Osteocyte (in vitro differentiated cells): ENCODE data around the gene SPATC1L. TPM values are rescaled to one million over a fixed set of nuclear protein-coding genes. Genes with fewer than 3 reads are reported as not detected.
A peak's percentile ranks its signal among the peaks of the same experiment; 100 is the strongest.
"Not testable (repeated sequence)": the region's sequence is repeated elsewhere in the genome, so short reads cannot be mapped to it uniquely, and the experiment has no call there.

Source experiments
- DNase-seq: peaks from one replicate; pipeline ENCODE4 v3.0.0; 2021; ENCODE audit warnings: mixed read lengths; ENCODE audit not compliant: unreplicated experiment; ENCODE audit errors: extremely low spot score
- H3K27ac Mint-ChIP-seq: one replicate; pipeline ENCODE4 v1.8.0; 2021; ENCODE audit warnings: mild to moderate bottlenecking, mixed read lengths; ENCODE audit not compliant: unreplicated experiment
- H3K27me3 Mint-ChIP-seq: one replicate; pipeline ENCODE4 v1.8.0; 2021; ENCODE audit warnings: mixed read lengths; ENCODE audit not compliant: unreplicated experiment
- H3K36me3 Mint-ChIP-seq: one replicate; pipeline ENCODE4 v1.8.0; 2021; ENCODE audit warnings: mixed read lengths; ENCODE audit not compliant: unreplicated experiment
- H3K4me1 Mint-ChIP-seq: one replicate; pipeline ENCODE4 v1.8.0; 2021; ENCODE audit warnings: mixed read lengths; ENCODE audit not compliant: unreplicated experiment
- H3K4me3 Mint-ChIP-seq: one replicate; pipeline ENCODE4 v1.8.0; 2021; ENCODE audit warnings: mild to moderate bottlenecking, moderate library complexity, mixed read lengths; ENCODE audit not compliant: unreplicated experiment
- H3K9me3 Mint-ChIP-seq: one replicate; pipeline ENCODE4 v1.8.0; 2021; ENCODE audit warnings: mixed read lengths; ENCODE audit not compliant: unreplicated experiment
- total RNA-seq: library from RNA; stranded (reverse); gene quantifications from 2 replicates; pipeline ENCODE4 v1.2.1, GENCODE V29; 2021
- TF ChIP-seq, protein P1 (sequence below): fragments of 200-600 bp; sonication (generic); IDR thresholded peaks from 2 replicates; pipeline ENCODE4 v1.5.0; 2021; ENCODE audit warnings: antibody characterized with exemption, mild to moderate bottlenecking, moderate library complexity

The SPATC1L gene
- total RNA-seq, 1 donor from 2014 or later: 18.9 TPM

DNA sequence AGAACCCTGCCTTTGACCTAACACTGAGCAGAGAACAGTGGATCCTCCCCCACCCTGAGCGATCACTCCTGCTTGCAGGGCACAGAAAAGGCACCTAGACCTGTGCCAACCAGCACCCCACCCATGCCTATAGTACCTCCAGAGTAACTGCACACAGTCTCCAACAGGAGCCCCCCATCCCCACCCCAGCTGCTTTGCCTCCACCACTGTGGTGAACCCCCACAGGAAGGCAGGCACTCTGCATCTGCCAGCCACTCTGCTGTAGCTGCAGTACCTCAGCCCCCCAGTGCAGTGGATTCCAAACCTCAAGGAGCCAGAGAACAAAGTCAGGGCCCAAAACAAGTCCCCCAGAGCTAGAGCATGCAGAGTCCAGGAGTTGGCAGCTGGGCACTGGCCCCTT lies 10.7 kb downstream of the SPATC1L start:
- Mint-ChIP-seq H3K9me3 (peaks cover 28% of the 10 kb centered on the region), H3K27me3 (peaks cover 2% of the 10 kb centered on the region), H3K4me3 (no peak overlapping the region), H3K36me3 (peaks cover 14% of the 10 kb centered on the region), H3K4me1 (no peaks in the 10 kb centered on the region), H3K27ac (no peak overlapping the region)
- TF ChIP-seq, protein P1, sequence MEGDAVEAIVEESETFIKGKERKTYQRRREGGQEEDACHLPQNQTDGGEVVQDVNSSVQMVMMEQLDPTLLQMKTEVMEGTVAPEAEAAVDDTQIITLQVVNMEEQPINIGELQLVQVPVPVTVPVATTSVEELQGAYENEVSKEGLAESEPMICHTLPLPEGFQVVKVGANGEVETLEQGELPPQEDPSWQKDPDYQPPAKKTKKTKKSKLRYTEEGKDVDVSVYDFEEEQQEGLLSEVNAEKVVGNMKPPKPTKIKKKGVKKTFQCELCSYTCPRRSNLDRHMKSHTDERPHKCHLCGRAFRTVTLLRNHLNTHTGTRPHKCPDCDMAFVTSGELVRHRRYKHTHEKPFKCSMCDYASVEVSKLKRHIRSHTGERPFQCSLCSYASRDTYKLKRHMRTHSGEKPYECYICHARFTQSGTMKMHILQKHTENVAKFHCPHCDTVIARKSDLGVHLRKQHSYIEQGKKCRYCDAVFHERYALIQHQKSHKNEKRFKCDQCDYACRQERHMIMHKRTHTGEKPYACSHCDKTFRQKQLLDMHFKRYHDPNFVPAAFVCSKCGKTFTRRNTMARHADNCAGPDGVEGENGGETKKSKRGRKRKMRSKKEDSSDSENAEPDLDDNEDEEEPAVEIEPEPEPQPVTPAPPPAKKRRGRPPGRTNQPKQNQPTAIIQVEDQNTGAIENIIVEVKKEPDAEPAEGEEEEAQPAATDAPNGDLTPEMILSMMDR: no peak
- no peak for DNase-seq

DNA sequence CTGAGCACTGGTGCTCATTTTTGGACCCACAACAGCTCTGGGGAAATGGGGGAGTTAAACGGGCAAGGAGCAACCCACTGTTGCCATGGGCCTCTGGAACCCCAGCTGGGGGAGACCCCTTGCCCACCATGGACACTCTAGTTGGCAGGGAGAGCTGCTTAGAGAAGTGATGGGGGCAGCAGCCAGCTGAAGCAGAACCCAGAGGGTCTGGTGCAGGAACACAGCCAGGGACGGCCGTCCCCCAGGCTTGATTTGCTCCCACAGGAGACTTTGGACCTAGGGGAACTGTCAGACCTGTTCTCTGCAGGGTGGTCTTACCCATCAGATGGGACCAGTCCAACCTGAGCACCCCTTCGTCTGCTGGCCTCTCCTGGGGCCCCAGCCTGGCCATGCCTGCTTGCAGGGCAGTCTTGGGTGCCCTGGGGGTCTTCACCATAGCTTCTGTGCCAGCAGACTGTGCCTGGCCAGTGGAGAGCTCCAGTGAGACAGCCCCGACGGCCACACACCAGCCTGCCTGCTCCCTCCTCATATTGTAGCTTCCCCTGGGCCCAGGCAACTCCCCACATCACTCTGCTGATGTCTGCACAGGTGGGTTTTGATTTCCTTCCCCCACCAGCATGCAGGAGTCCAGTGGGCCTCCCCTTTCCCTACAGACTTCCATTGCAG lies 11.3 kb downstream of the SPATC1L start:
- H3K27ac Mint-ChIP-seq: no peak overlapping the region
- peak; percentile 80 for DNase-seq
- no peak overlapping the region for H3K4me3 Mint-ChIP-seq
- peaks cover 2% of the 10 kb centered on the region for H3K27me3 Mint-ChIP-seq
- no peaks in the 10 kb centered on the region for H3K4me1 Mint-ChIP-seq
- H3K9me3 Mint-ChIP-seq: peaks cover 28% of the 10 kb centered on the region
- H3K36me3 Mint-ChIP-seq: peaks cover 14% of the 10 kb centered on the region
- TF ChIP-seq, protein P1: no peak

DNA sequence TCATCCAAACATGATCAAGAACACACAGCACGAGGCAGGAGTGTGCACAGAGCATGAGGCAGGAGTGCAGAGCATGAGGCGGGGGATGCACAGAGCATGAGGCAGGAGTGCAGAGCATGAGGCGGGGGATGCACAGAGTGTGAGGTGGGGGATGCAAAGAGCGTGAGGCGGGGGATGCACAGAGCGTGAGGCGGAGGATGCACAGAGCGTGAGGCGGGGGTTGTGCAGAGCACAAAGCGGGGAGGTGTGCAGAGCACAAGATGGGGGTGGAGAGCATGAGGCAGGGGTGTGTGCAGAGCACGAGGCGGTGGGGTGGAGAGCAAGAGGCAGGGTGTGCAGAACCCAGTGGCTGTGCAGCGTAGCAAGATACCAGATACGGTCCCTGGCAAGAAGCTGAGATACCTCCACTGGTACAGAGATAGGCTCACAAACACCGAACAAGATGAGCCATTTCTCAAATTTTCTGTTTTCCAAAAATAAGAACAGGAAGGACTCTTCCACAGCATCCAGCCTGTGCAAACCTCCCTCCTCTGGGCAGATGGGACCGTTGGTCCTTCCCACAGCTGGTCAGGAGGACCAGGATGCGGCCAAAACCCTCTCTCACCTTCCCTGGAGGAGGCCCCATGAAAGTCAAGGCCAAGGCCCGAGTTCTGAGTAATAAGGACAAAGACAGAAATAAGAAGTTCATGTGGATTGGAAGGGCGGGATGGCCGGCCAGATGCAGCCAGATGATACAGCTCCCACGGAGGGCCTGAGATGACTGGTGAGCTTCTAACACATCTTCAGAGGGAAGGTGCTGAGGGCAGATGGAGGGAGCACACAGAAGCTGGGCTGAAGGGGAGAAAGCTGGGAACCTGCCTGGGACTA lies 12.0 kb downstream of the SPATC1L start:
- H3K9me3 Mint-ChIP-seq: peaks cover 23% of the 10 kb centered on the region
- no peak overlapping the region for H3K4me3 Mint-ChIP-seq
- DNase-seq: peak; percentile 57
- H3K27me3 Mint-ChIP-seq: peaks cover 2% of the 10 kb centered on the region
- H3K4me1 Mint-ChIP-seq: no peaks in the 10 kb centered on the region
- H3K27ac Mint-ChIP-seq: no peak overlapping the region
- TF ChIP-seq, protein P1: no peak
- H3K36me3 Mint-ChIP-seq: peaks cover 16% of the 10 kb centered on the region

DNA sequence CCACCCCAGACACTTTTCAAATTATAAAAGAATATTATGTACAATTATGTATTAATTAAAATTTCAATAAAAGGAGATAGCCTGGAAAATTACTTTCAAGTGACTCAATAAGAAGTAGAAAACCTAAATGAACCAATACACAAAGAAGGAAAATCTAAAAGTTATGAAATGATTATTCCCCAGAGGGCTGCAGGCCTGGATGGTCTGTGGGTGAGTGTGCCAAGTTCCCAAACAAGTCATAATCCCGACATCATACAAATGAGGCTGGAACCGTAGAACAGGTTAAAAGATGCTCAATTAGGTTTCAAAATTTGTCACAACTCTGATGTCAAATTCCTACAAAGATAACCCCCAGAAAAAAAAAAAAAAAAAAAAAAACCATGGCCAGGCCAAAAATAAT lies 12.7 kb downstream of the SPATC1L start:
- Mint-ChIP-seq H3K4me1 (no peaks in the 10 kb centered on the region), H3K27ac (no peak overlapping the region), H3K36me3 (peaks cover 16% of the 10 kb centered on the region), H3K27me3 (peaks cover 2% of the 10 kb centered on the region), H3K9me3 (peaks cover 17% of the 10 kb centered on the region), H3K4me3 (no peak overlapping the region)
- TF ChIP-seq, protein P1: no peak
- peak; percentile 8 for DNase-seq

DNA sequence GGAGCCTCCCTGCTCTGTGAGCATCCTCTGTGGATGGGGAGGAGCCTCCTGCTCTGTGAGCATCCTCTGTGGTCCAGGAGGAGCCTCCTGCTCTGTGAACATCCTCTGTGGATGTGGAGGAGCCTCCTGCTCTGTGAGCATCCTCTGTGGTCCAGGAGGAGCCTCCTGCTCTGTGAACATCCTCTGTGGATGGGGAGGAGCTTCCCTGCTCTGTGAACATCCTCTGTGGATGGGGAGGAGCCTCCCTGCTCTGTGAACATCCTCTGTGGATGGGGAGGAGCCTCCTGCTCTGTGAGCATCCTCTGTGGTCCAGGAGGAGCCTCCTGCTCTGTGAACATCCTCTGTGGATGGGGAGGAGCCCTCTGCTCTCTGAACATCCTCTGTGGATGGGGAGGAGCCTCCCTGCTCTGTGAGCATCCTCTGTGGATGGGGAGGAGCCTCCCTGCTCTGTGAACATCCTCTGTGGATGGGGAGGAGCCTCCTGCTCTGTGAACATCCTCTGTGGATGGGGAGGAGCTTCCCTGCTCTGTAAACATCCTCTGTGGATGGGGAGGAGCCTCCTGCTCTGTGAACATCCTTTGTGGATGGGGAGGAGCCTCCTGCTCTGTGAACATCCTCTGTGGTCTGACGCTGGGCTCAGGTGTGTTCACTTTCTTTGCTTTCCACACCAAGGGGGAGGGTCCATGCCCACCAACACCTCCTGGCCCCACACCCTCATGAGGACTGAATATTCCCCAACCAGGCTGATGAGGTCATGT lies 13.6 kb downstream of the SPATC1L start:
- Mint-ChIP-seq H3K36me3 (peaks cover 18% of the 10 kb centered on the region), H3K9me3 (peaks cover 11% of the 10 kb centered on the region)
- H3K27ac Mint-ChIP-seq, H3K4me1 Mint-ChIP-seq, H3K4me3 Mint-ChIP-seq, H3K27me3 Mint-ChIP-seq: not testable (repeated sequence)
- DNase-seq: peak; percentile 63
